Activated CD8-positive, alpha-beta T cell treated with anti-CD3 and anti-CD28 coated beads, Interleukin-2, amount 10 ng/mL, durations not matched to agents 7 days and 5 days (primary cell): ENCODE data around the gene MTX1. TPM values are rescaled to one million over a fixed set of nuclear protein-coding genes. Genes with fewer than 3 reads are reported as not detected.
A peak's percentile ranks its signal among the peaks of the same experiment; 100 is the strongest.

Experiments used
- ATAC-seq: fragments of 150-1000 bp; cut with Tn5 transposase; one replicate; pipeline ENCODE4 v1.10.0; 2021; ENCODE audit warnings: moderate library complexity
- CTCF ChIA-PET: fragments of 350-600 bp; sonication (Branson Sonifier 250); formaldehyde crosslinking; loops from one replicate; lab custom pipeline; 2021; ENCODE audit warnings: antibody characterized with exemption; lab: Charles Lee
- POLR2A ChIA-PET: fragments of 350-600 bp; sonication (Branson Sonifier 250); formaldehyde crosslinking; loops from one replicate; lab custom pipeline; 2021; ENCODE audit warnings: antibody characterized with exemption; lab: Charles Lee
- DNase-seq: peaks from one replicate; pipeline ENCODE4 v3.0.0-alpha.2; 2020
- H3K27ac Mint-ChIP-seq: one replicate; pipeline ENCODE4 v1.8.0; 2021; ENCODE audit warnings: mild to moderate bottlenecking, mixed read lengths
- H3K27me3 Mint-ChIP-seq: one replicate; pipeline ENCODE4 v1.8.0; 2021; ENCODE audit warnings: low read depth, mixed read lengths
- H3K36me3 Mint-ChIP-seq: one replicate; pipeline ENCODE4 v1.8.0; 2021; ENCODE audit warnings: low read depth, mixed read lengths
- H3K4me1 Mint-ChIP-seq: one replicate; pipeline ENCODE4 v1.8.0; 2021; ENCODE audit warnings: low read depth, mixed read lengths
- H3K4me3 Mint-ChIP-seq: one replicate; pipeline ENCODE4 v1.8.0; 2021; ENCODE audit warnings: mild to moderate bottlenecking, mixed read lengths
- H3K9me3 Mint-ChIP-seq: one replicate; pipeline ENCODE4 v1.8.0; 2022; ENCODE audit warnings: mixed read lengths; ENCODE audit not compliant: insufficient read depth
- total RNA-seq, 2 experiments: library from RNA; stranded (reverse); gene quantifications; one replicate each; pipeline ENCODE4 v1.2.3, GENCODE V29; 2021

MTX1 gene
- total RNA-seq, 2 experiments from 2014 or later = 43.0 to 46.3 TPM

GRCh38 chr1:155175281-155175926 is 33.1 kb upstream of the MTX1 start:
- peak overlapping the region; percentile 96 for H3K4me3 Mint-ChIP-seq
- ChIA-PET POLR2A (interaction anchor here (0.6 to 7.0 kb wide), 4 partner anchors 18 to 90 kb away, joined by 3 to 68 read pairs (median 4); no protein-coding TSS in a partner anchor), CTCF (interaction anchor here (0.6 to 9.9 kb wide), 17 partner anchors 9 to 148 kb away, joined by 3 to 161 read pairs (median 5); partner anchors contain the start of genes ADAM15, MTX1, SLC50A1 and THBS3)
- H3K27me3 Mint-ChIP-seq = no peaks in the 10 kb centered on the region
- H3K9me3 Mint-ChIP-seq = no peaks in the 10 kb centered on the region
- DNase-seq = no peak
- peaks cover 51% of the 10 kb centered on the region for H3K4me1 Mint-ChIP-seq
- H3K36me3 Mint-ChIP-seq = peaks cover 41% of the 10 kb centered on the region
- peak overlapping the region; percentile 98 for H3K27ac Mint-ChIP-seq
- ATAC-seq = no peak

GRCh38 chr1:155175927-155176371 is 32.5 kb upstream of the MTX1 start:
- POLR2A ChIA-PET = interaction anchor here (0.6 to 7.0 kb wide), 3 partner anchors 17 to 91 kb away, joined by 3 to 68 read pairs (median 3); no protein-coding TSS in a partner anchor
- DNase-seq (peak; percentile 48), ATAC-seq (no peak)
- Mint-ChIP-seq H3K27me3 (no peaks in the 10 kb centered on the region), H3K27ac (peak overlapping the region; percentile 43), H3K4me1 (peaks cover 51% of the 10 kb centered on the region), H3K4me3 (peak overlapping the region; percentile 96), H3K36me3 (peaks cover 40% of the 10 kb centered on the region), H3K9me3 (no peaks in the 10 kb centered on the region)
- CTCF ChIA-PET = interaction anchor here (0.6 to 7.6 kb wide), 12 partner anchors 18 to 148 kb away, joined by 3 to 161 read pairs (median 7); partner anchors contain the start of genes ADAM15, MTX1, SLC50A1 and THBS3

GRCh38 chr1:155176544-155177071 is 31.9 kb upstream of the MTX1 start:
- H3K36me3 Mint-ChIP-seq = peaks cover 44% of the 10 kb centered on the region
- ChIA-PET POLR2A (interaction anchor here (0.7 to 7.0 kb wide), 5 partner anchors 17 to 92 kb away, joined by 3 to 68 read pairs (median 4); partner anchors contain the start of gene MTX1), CTCF (interaction anchor here (0.8 to 7.6 kb wide), 12 partner anchors 17 to 81 kb away, joined by 3 to 161 read pairs (median 6); partner anchors contain the start of genes MTX1 and THBS3)
- H3K4me1 Mint-ChIP-seq = peaks cover 46% of the 10 kb centered on the region
- DNase-seq (peak; percentile 92), ATAC-seq (peak; percentile 38)
- H3K27ac Mint-ChIP-seq = peak overlapping the region; percentile 33
- H3K9me3 Mint-ChIP-seq = no peaks in the 10 kb centered on the region
- peak overlapping the region; percentile 4 for H3K4me3 Mint-ChIP-seq
- H3K27me3 Mint-ChIP-seq = no peaks in the 10 kb centered on the region

DNA sequence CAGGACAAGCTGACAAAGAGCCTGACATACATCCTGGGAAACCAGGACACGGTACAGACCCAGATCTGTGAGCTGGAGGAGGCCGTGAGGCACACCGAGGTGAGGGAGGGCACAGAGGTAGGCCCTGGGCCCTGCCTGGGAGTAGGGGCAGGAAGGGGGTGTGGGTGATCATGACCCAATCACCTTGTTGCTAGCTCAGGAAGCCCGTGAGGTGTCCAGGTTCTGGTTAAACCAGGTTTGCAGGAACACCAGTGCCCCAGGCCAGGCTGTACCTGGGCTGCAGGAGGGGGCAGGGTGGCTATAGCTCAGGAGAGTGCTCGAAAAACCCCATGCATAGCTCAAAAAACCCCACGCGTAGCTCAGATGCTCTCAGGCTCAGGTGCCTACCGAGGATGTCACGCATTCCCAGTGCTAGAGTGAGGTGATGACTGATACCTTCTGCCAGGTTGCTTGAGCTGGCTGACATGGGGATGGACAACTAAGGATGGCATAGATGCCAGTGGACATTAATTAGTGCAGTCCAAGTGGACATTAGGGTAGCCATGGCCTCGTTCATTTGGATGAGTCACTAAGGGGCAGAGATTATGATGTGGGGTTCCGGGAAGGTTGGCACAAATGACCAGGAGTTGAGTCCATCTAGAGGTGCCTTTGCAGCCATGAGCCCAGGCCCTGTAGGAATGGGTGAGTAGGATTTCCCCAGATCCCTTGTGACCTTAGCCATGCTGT is 31.1 kb upstream of the MTX1 start:
- H3K27me3 Mint-ChIP-seq = no peaks in the 10 kb centered on the region
- ATAC-seq (no peak), DNase-seq (no peak)
- H3K4me1 Mint-ChIP-seq = peaks cover 40% of the 10 kb centered on the region
- peaks cover 45% of the 10 kb centered on the region for H3K36me3 Mint-ChIP-seq
- POLR2A ChIA-PET = interaction anchor here (0.5 to 7.0 kb wide), 5 partner anchors 16 to 1046 kb away, joined by 3 to 68 read pairs (median 4); partner anchors contain the start of gene MTX1
- CTCF ChIA-PET = interaction anchor here (0.8 to 7.6 kb wide), 16 partner anchors 10 to 92 kb away, joined by 3 to 161 read pairs (median 4); partner anchors contain the start of genes MTX1 and THBS3
- H3K9me3 Mint-ChIP-seq = no peaks in the 10 kb centered on the region
- H3K27ac Mint-ChIP-seq = no peak overlapping the region
- no peak overlapping the region for H3K4me3 Mint-ChIP-seq

- H3K27me3 Mint-ChIP-seq = no peaks in the 10 kb centered on the region
Observed at GRCh38 chr1:155177918-155178281, 30.6 kb upstream of the MTX1 start.

DNA sequence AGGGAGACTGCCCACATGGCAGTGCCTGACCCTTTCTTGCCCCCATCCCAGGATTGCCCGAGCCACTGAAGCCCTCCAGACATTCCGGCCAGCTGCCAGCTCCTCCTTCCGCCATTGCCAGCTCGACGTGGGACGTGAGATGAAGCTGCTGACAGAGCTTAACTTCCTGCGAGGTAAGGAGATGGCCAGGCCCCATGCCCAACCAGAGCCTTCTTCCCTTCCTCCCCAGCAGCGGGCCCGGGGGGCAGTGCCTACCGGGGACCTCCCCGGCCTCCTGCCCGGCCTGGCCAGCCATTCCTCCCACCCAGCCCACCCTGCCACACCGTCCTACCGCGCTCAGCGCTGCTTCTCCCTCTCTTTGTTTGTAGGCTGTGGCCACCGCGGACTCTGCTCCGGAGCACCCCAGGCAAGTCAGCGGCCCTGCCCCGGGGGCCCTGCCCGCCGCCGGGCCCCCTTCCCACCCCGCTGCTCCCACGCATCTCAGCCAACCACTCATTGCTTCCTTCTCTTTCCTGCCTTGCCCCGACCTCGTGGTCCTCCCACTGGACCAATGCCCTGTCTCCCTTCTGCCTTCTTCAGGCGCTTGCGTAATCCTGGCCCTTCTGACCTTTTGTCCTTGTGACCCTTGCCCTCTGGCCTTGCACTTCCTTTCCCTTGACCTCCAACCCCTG is 29.9 kb upstream of the MTX1 start:
- Mint-ChIP-seq H3K9me3 (no peaks in the 10 kb centered on the region), H3K4me3 (no peak overlapping the region), H3K27me3 (no peaks in the 10 kb centered on the region), H3K4me1 (peaks cover 32% of the 10 kb centered on the region), H3K36me3 (peaks cover 47% of the 10 kb centered on the region), H3K27ac (no peak overlapping the region)
- POLR2A ChIA-PET = interaction anchor here (7.0 kb wide), 1 partner anchor 15 kb away, joined by 68 read pairs; no protein-coding TSS in a partner anchor
- CTCF ChIA-PET = interaction anchor here (1.2 to 7.6 kb wide), 4 partner anchors 15 to 93 kb away, joined by 4 to 161 read pairs (median 12); partner anchors contain the start of genes MTX1 and THBS3
- peak; percentile 18 for DNase-seq
- ATAC-seq = no peak

More at GRCh38 chr1:155177918-155178281, 30.6 kb upstream of the MTX1 start:
- Mint-ChIP-seq H3K9me3 (no peaks in the 10 kb centered on the region), H3K4me3 (no peak overlapping the region), H3K27ac (no peak overlapping the region), H3K36me3 (peaks cover 46% of the 10 kb centered on the region), H3K4me1 (peaks cover 38% of the 10 kb centered on the region)
- DNase-seq (no peak), ATAC-seq (no peak)
- CTCF ChIA-PET = interaction anchor here (0.8 to 7.6 kb wide), 13 partner anchors 10 to 93 kb away, joined by 3 to 161 read pairs (median 4); partner anchors contain the start of genes MTX1 and THBS3
- POLR2A ChIA-PET = interaction anchor here (0.9 to 7.0 kb wide), 3 partner anchors 15 to 49 kb away, joined by 4 to 68 read pairs (median 4); partner anchors contain the start of gene MTX1

DNA sequence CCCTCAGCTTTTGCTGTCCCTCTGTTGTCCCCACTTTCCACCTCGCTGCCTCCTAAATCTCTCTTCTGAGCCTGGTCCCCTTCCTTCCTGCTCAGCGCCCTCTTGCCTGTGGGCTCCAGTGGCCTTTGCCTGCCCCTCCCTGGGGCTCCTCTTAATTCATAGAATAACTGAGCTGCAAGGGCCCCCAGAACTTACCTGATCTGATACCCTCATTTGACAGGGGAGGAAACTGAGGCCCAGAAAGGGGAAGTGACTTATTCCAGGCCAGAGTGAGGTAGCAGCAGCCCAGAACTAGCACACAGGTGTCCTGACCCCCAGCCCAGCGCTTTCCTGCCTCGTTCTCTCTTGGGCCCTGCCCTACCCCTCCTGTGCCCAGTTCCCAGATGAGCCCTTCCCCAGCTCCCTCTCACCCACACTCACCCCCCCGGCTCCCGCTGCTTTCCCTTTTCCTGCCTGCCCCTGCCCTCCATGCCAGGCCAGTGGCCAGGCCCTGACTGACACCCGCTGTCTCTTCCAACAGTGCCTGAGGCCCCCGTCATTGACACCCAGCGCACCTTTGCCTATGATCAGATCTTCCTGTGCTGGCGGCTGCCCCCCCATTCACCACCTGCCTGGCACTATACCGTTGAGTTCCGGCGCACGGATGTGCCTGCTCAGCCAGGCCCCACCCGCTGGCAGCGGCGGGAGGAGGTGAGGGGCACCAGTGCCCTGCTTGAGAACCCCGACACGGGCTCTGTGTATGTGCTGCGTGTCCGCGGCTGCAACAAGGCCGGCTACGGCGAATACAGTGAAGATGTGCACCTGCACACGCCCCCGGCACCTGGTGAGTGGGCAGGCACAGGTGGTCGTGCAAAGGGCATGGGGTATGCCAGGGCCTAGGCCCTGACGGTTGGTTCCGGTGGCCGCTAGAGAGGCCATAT is 29.1 kb upstream of the MTX1 start:
- ATAC-seq = no peak
- Mint-ChIP-seq H3K27ac (no peak overlapping the region), H3K4me3 (no peak overlapping the region), H3K9me3 (no peaks in the 10 kb centered on the region), H3K36me3 (peaks cover 43% of the 10 kb centered on the region), H3K4me1 (peaks cover 27% of the 10 kb centered on the region), H3K27me3 (no peaks in the 10 kb centered on the region)
- POLR2A ChIA-PET = no interaction called here
- CTCF ChIA-PET = interaction anchor here (0.6 to 7.6 kb wide), 4 partner anchors 14 to 28 kb away, joined by 3 to 161 read pairs (median 4); no protein-coding TSS in a partner anchor
- DNase-seq = no peak

DNA sequence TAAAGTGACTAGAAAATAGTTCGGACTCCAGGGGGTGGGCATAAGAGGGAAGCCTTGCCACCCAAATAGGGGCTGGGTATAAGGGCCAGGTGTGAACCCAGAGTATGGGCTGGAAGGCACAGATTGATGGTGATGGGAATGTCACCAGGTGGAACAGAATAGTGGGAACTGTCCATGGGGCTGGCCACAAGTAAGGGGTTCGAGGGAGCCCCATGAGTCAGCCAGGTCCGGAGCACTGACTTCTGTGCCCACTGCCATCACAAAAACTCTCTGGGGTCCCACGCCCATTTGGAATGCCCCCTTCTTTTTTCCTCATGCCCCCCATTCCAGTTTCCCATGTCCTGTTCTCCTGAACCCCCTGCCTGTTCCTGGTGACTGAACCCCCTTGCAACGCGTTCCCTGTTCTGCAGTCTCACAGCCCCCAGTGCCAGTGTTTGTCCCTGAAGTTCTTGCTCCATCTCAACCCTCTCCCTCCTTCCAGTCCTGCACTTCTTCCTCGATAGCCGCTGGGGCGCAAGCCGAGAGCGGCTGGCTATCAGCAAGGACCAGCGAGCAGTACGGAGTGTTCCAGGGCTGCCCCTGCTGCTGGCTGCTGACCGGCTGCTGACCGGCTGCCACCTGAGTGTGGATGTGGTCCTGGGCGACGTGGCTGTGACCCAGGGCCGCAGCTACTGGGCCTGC is 27.0 kb upstream of the MTX1 start:
- H3K4me3 Mint-ChIP-seq = no peak overlapping the region
- no peak overlapping the region for H3K27ac Mint-ChIP-seq
- peaks cover 9% of the 10 kb centered on the region for H3K4me1 Mint-ChIP-seq
- DNase-seq = no peak
- no peaks in the 10 kb centered on the region for H3K27me3 Mint-ChIP-seq
- ChIA-PET POLR2A (no interaction called here), CTCF (no interaction called here)
- H3K9me3 Mint-ChIP-seq = no peaks in the 10 kb centered on the region
- H3K36me3 Mint-ChIP-seq = peaks cover 41% of the 10 kb centered on the region
- no peak for ATAC-seq

DNA sequence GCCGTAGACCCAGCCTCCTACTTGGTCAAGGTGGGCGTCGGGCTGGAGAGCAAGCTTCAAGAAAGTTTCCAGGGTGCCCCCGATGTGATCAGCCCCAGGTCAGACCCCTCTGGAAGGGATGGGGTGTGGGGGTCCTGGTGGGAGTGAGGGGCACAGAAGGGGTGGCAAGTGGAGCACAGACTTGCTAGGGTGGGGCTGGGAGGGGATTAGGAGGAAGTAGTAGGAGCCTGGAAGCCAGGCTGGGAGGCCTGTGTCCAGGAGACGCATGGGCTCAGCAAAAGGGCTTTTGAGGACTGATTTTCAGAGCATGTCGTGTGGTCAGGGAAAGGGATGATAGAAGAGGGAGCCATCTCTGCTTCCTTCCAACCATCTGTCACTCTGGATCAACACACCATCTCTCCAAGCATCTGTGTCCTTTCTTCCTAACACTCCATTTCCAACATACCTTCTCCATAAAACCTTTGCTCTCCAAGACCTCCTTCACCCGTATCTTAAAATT is 26.4 kb upstream of the MTX1 start:
- H3K9me3 Mint-ChIP-seq = no peaks in the 10 kb centered on the region
- CTCF ChIA-PET = interaction anchor here (0.8 to 1.0 kb wide), 2 partner anchors 9 to 97 kb away, joined by 4 read pairs; partner anchors contain the start of gene KRTCAP2
- no peak overlapping the region for H3K4me3 Mint-ChIP-seq
- H3K27me3 Mint-ChIP-seq = no peaks in the 10 kb centered on the region
- H3K4me1 Mint-ChIP-seq = peaks cover 3% of the 10 kb centered on the region
- ATAC-seq = no peak
- no peak for DNase-seq
- POLR2A ChIA-PET = no interaction called here
- H3K36me3 Mint-ChIP-seq = peaks cover 37% of the 10 kb centered on the region
- no peak overlapping the region for H3K27ac Mint-ChIP-seq
